WTC11 (cell line): ENCODE measurements around the gene TMEM88. TPM values are rescaled to one million over a fixed set of nuclear protein-coding genes. Genes with fewer than 3 reads are reported as not detected.
"Not testable (repeated sequence)": the region's sequence is repeated elsewhere in the genome, so short reads cannot be mapped to it uniquely, and the experiment has no call there.

Experiments
- ATAC-seq: fragments of 200-7000 bp; cut with Tn5 transposase; 2 replicates; pipeline ENCODE4 v1.10.0; 2021; ENCODE audit warnings: mild to moderate bottlenecking, moderate library complexity
- CTCF ChIA-PET: fragments of 300-600 bp; sonication (Branson Sonifier 250); formaldehyde crosslinking; loops from one replicate; lab custom pipeline; 2021; ENCODE audit warnings: antibody characterized with exemption; lab: Charles Lee
- POLR2A ChIA-PET: fragments of 350-600 bp; sonication (Branson Sonifier 250); formaldehyde crosslinking; loops from one replicate; lab custom pipeline; 2021; ENCODE audit warnings: antibody characterized with exemption; lab: Charles Lee
- DNase-seq: peaks from one replicate; pipeline ENCODE4 v3.0.0; 2021; ENCODE audit warnings: low spot score
- H3K27ac Mint-ChIP-seq: 2 replicates; pipeline ENCODE4 v1.8.0; 2021; ENCODE audit warnings: mixed read lengths
- H3K27me3 Mint-ChIP-seq: 2 replicates; pipeline ENCODE4 v1.8.0; 2021; ENCODE audit warnings: low read depth, mild to moderate bottlenecking, moderate library complexity, mixed read lengths
- H3K36me3 Mint-ChIP-seq: 2 replicates; pipeline ENCODE4 v1.8.0; 2021; ENCODE audit warnings: mixed read lengths
- H3K4me1 Mint-ChIP-seq: 2 replicates; pipeline ENCODE4 v1.8.0; 2022; ENCODE audit warnings: mixed read lengths
- H3K4me3 Mint-ChIP-seq: 2 replicates; pipeline ENCODE4 v1.8.0; 2021; ENCODE audit warnings: mild to moderate bottlenecking, moderate library complexity, mixed read lengths
- H3K9me3 Mint-ChIP-seq: 2 replicates; pipeline ENCODE4 v1.8.0; 2021; ENCODE audit warnings: mixed read lengths
- AFF4 ChIP-seq: sonication (generic); formaldehyde crosslinking; IDR thresholded peaks from 2 replicates; pipeline ENCODE4 v1.8.1; 2023; ENCODE audit warnings: mild to moderate bottlenecking, missing genetic modification reagents, borderline replicate concordance
- ATF1 ChIP-seq: sonication (generic); formaldehyde crosslinking; IDR thresholded peaks from 2 replicates; pipeline ENCODE4 v1.8.1; 2023; ENCODE audit warnings: mild to moderate bottlenecking, moderate library complexity, missing genetic modification reagents
- CDX4 ChIP-seq: fragments of 250-450 bp; sonication (Bioruptor Pico); IDR thresholded peaks from 2 replicates; pipeline ENCODE4 v1.9.0; 2021; ENCODE audit warnings: moderate library complexity, mild to moderate bottlenecking, inconsistent platforms, borderline replicate concordance
- ELF4 ChIP-seq: sonication (generic); formaldehyde crosslinking; IDR thresholded peaks from 2 replicates; pipeline ENCODE4 v1.8.1; 2022; ENCODE audit warnings: low read depth, mild to moderate bottlenecking, moderate library complexity, missing genetic modification reagents
- IRF2 ChIP-seq: sonication (generic); formaldehyde crosslinking; IDR thresholded peaks from 2 replicates; pipeline ENCODE4 v1.8.0; 2022; ENCODE audit warnings: low read depth, missing genetic modification reagents, borderline replicate concordance
- JUN ChIP-seq: sonication (generic); formaldehyde crosslinking; IDR thresholded peaks from 2 replicates; pipeline ENCODE4 v1.8.0; 2023; ENCODE audit warnings: mild to moderate bottlenecking, missing genetic modification reagents
- KAT7 ChIP-seq: sonication (generic); formaldehyde crosslinking; IDR thresholded peaks from 2 replicates; pipeline ENCODE4 v1.8.1; 2023; ENCODE audit warnings: missing genetic modification reagents, mild to moderate bottlenecking, borderline replicate concordance
- NR3C1 ChIP-seq: sonication (generic); formaldehyde crosslinking; conservative IDR thresholded peaks from 2 replicates; pipeline ENCODE4 v1.8.1; 2023; ENCODE audit warnings: low read depth, mild to moderate bottlenecking, missing genetic modification reagents
- PRRX2 ChIP-seq: fragments of 250-450 bp; sonication (Bioruptor Pico); IDR thresholded peaks from 2 replicates; pipeline ENCODE4 v1.8.0; 2021; ENCODE audit warnings: mild to moderate bottlenecking
- RELA ChIP-seq: sonication (generic); formaldehyde crosslinking; IDR thresholded peaks from 2 replicates; pipeline ENCODE4 v1.8.1; 2022; ENCODE audit warnings: missing genetic modification reagents, mild to moderate bottlenecking, borderline replicate concordance
- TP53 ChIP-seq: sonication (generic); formaldehyde crosslinking; IDR thresholded peaks from 2 replicates; pipeline ENCODE4 v1.8.1; 2023; ENCODE audit warnings: mild to moderate bottlenecking, missing genetic modification reagents
- USF1 ChIP-seq: sonication (generic); formaldehyde crosslinking; IDR thresholded peaks from 2 replicates; pipeline ENCODE4 v1.8.0; 2022; ENCODE audit warnings: mild to moderate bottlenecking, missing genetic modification reagents
- ZNF138 ChIP-seq: sonication (generic); formaldehyde crosslinking; conservative IDR thresholded peaks from 2 replicates; pipeline ENCODE4 v1.8.1; 2022; ENCODE audit warnings: mild to moderate bottlenecking, moderate library complexity, missing genetic modification reagents
- ZNF281 ChIP-seq: sonication (generic); formaldehyde crosslinking; IDR thresholded peaks from 2 replicates; pipeline ENCODE4 v1.8.0; 2023; ENCODE audit warnings: mild to moderate bottlenecking, missing genetic modification reagents
- ZNF396 ChIP-seq: fragments of 250-450 bp; sonication (Bioruptor Pico); IDR thresholded peaks from 2 replicates; pipeline ENCODE4 v1.8.0; 2021; ENCODE audit warnings: mild to moderate bottlenecking, moderate library complexity, borderline replicate concordance
- ZSCAN18 ChIP-seq: fragments of 250-450 bp; sonication (Bioruptor Pico); IDR thresholded peaks from 2 replicates; pipeline ENCODE4 v2.1.2; 2022; ENCODE audit warnings: mild to moderate bottlenecking, moderate library complexity
- total RNA-seq: library from RNA; stranded (reverse); gene quantifications from 3 replicates; pipeline ENCODE4 v1.2.3, GENCODE V29; 2021

TMEM88 gene
- total RNA-seq, 1 experiment from 2014 or later, result 2.9 TPM

GRCh38 chr17:7809791-7810343 is 45.0 kb upstream of the TMEM88 start:
- not testable (repeated sequence) for H3K9me3 Mint-ChIP-seq, DNase-seq, H3K27ac Mint-ChIP-seq, H3K4me1 Mint-ChIP-seq, H3K36me3 Mint-ChIP-seq, H3K4me3 Mint-ChIP-seq, H3K27me3 Mint-ChIP-seq, ATAC-seq
- ChIA-PET POLR2A (interaction anchor here (0.6 kb wide), 1 partner anchor 652 kb away, joined by 4 read pairs; no protein-coding TSS in a partner anchor), CTCF (interaction anchor here (0.5 kb wide), 1 partner anchor 9 kb away, joined by 3 read pairs; no protein-coding TSS in a partner anchor)

GRCh38 chr17:7811251-7811650 is 43.6 kb upstream of the TMEM88 start:
- H3K4me3 Mint-ChIP-seq, result no peak overlapping the region
- CTCF ChIA-PET, result interaction anchor here (1.4 kb wide), 1 partner anchor 68 kb away, joined by 4 read pairs; no protein-coding TSS in a partner anchor

More at GRCh38 chr17:7811251-7811650, 43.6 kb upstream of the TMEM88 start:
- H3K36me3 Mint-ChIP-seq, result no peaks in the 10 kb centered on the region
- ATAC-seq, result no peak
- H3K27ac Mint-ChIP-seq, result no peak overlapping the region
- TF ChIP-seq USF1 (CRISPR knock-in tag) (no peak), AFF4 (CRISPR knock-in tag) (no peak), TP53 (CRISPR knock-in tag) (no peak), ELF4 (CRISPR knock-in tag) (no peak), PRRX2 (CRISPR knock-in tag) (no peak), NR3C1 (CRISPR knock-in tag) (no peak), KAT7 (CRISPR knock-in tag) (no peak), IRF2 (CRISPR knock-in tag) (no peak), ZNF396 (CRISPR knock-in tag) (no peak), ATF1 (CRISPR knock-in tag) (no peak), ZNF281 (CRISPR knock-in tag) (no peak), JUN (CRISPR knock-in tag) (no peak), ZSCAN18 (CRISPR knock-in tag) (no peak), CDX4 (CRISPR knock-in tag) (no peak), ZNF138 (CRISPR knock-in tag) (no peak), RELA (no peak)
- POLR2A ChIA-PET, result no interaction called here
- no peak for DNase-seq
- no peaks in the 10 kb centered on the region for H3K9me3 Mint-ChIP-seq
- H3K4me1 Mint-ChIP-seq, result no peaks in the 10 kb centered on the region
- peaks cover 3% of the 10 kb centered on the region for H3K27me3 Mint-ChIP-seq
